ENCODE measurements around the gene ATP8A1.

DNA sequence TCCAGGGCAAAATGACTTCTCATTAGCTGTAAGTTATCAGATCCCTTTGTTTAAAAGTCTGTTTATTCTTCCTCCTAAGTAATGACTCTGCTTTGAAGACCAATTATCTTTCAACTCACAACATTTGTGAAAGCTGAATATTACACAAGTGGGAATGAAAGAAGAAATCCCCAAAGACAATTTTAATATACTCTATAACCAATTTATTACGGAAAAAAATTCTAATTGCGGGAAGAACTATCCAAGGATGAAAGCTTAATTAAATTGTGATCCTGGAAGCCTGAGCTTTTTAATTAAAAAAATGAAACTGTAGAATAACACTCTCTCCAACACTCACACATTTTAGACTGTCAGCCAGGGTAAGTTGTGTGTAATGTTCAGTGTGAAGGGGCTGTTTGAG is 275.2 kb downstream of the ATP8A1 start:
- TF ChIP-seq POLR2AphosphoS5 (IDR thresholded peaks at IDR 0.05; ENCODE audit: borderline replicate concordance, low read depth, low read length) (no peak), EZH2 (IDR thresholded peaks at IDR 0.05) (no peak)
